ENCODE results near the gene MLEC. TPM values are rescaled to one million over a fixed set of nuclear protein-coding genes. Genes with fewer than 3 reads are reported as not detected.

Gene MLEC
- total and polyA plus RNA-seq, 11 donors, result 39.2 to 150 (median 117) TPM

GRCh38 chr12:120652656-120653435 lies 34.1 kb upstream of the MLEC start:
- Histone ChIP-seq H3K4me1 (peaks cover 0 to 64% (median 40%) of the 10 kb centered on the region in 12 donors), H3K9me3 (no peaks in the 10 kb centered on the region), H3K27me3 (peaks cover 0 to 5% (median 0%) of the 10 kb centered on the region in 9 donors), H3K4me3 (peak overlapping the region in 1 of 12 donors; percentile 61), H3K27ac (peak overlapping the region in 10 of 12 donors; percentile 68 to 85 (median 80)), H3K36me3 (no peaks in the 10 kb centered on the region)
- ATAC-seq (no peak), DNase-seq (no peak)
- intact Hi-C loops (cut with DNase I), result loop anchor here in 4 of 10 donors (5.0 kb wide), 1 partner anchor 34 kb away; the partner anchor contains the start of gene MLEC (in 4 of the 4)
- TF ChIP-seq CTCF (IDR thresholded peaks at IDR 0.05) (no peak), POLR2A (IDR thresholded peaks at IDR 0.05) (no peak)
- WGBS, 4 donors, result 54 to 75% (median 65%) methylated on average over 8 to 10 of the region's 10 CpGs

GRCh38 chr12:120653611-120654010 lies 33.3 kb upstream of the MLEC start:
- Histone ChIP-seq H3K36me3 (no peaks in the 10 kb centered on the region), H3K27ac (peak overlapping the region in 11 of 12 donors; percentile 59 to 85 (median 79)), H3K4me3 (no peak overlapping the region), H3K4me1 (peaks cover 0 to 60% (median 37%) of the 10 kb centered on the region in 12 donors), H3K27me3 (peaks cover 0 to 5% (median 0%) of the 10 kb centered on the region in 9 donors), H3K9me3 (no peaks in the 10 kb centered on the region)
- 84 to 87% (median 86%) methylated on average over 11 of the region's 11 CpGs for WGBS, 4 donors
- intact Hi-C loops (cut with DNase I), result loop anchor here in 5 of 10 donors (2.0 to 5.0 kb wide), 2 partner anchors 31 to 34 kb away; partner anchors contain the start of gene MLEC (in 4 of the 5)
- no peak for TF ChIP-seq CTCF (IDR thresholded peaks at IDR 0.05)
- TF ChIP-seq POLR2A (IDR thresholded peaks at IDR 0.05), result no peak
- DNase-seq (no peak), ATAC-seq (no peak)

- TF ChIP-seq POLR2A (IDR thresholded peaks at IDR 0.05) (no peak), CTCF (IDR thresholded peaks at IDR 0.05) (no peak)
- ATAC-seq (peak; percentile 88 to 93 (median 90)), DNase-seq (peak; percentile 75 to 88 (median 81))
- intact Hi-C loops (cut with DNase I), result loop anchor here in 5 of 10 donors (2.0 to 5.0 kb wide), 2 partner anchors 30 to 33 kb away; partner anchors contain the start of gene MLEC (in 4 of the 5)
- H3K4me3 ChIP-seq, result peak overlapping the region in 3 of 12 donors; percentile 12 to 19 (median 14)
- no peaks in the 10 kb centered on the region for H3K9me3 ChIP-seq
- peaks cover 0 to 50% (median 35%) of the 10 kb centered on the region in 12 donors for H3K4me1 ChIP-seq
- WGBS, 4 donors, result 22 to 42% (median 33%) methylated on average over 10 of the region's 10 CpGs
- H3K36me3 ChIP-seq, result no peaks in the 10 kb centered on the region
- peak overlapping the region; percentile 59 to 85 (median 79) for H3K27ac ChIP-seq
- H3K27me3 ChIP-seq, result peaks cover 0 to 1% (median 0%) of the 10 kb centered on the region in 9 donors
Measured at GRCh38 chr12:120654656-120655055, 32.3 kb upstream of the MLEC start.

- H3K4me1 ChIP-seq, result peaks cover 0 to 44% (median 30%) of the 10 kb centered on the region in 12 donors
- no peak overlapping the region for H3K27ac ChIP-seq
- intact Hi-C loops (cut with DNase I), result no loop called here
- H3K36me3 ChIP-seq, result peaks cover 0 to 6% (median 0%) of the 10 kb centered on the region in 9 donors
- 90 to 97% (median 96%) methylated on average over 4 to 14 of the region's 14 CpGs for WGBS, 4 donors
- ATAC-seq (no peak), DNase-seq (no peak)
- no peaks in the 10 kb centered on the region for H3K9me3 ChIP-seq
- no peak for TF ChIP-seq CTCF (IDR thresholded peaks at IDR 0.05)
- H3K27me3 ChIP-seq, result no peaks in the 10 kb centered on the region
- H3K4me3 ChIP-seq, result no peak overlapping the region
Measured at GRCh38 chr12:120656008-120656407, 30.9 kb upstream of the MLEC start.
